GM12891 (cell line): Measurements from ENCODE around the gene SAMD10.
"Not testable (repeated sequence)": the region's sequence is repeated elsewhere in the genome, so short reads cannot be mapped to it uniquely, and the experiment has no call there.

Source experiments
- DNase-seq: peaks from one replicate; pipeline ENCODE4 v3.0.0; 2011; ENCODE audit warnings: low spot score; ENCODE audit not compliant: insufficient read length
- FAIRE-seq: peaks from 2 replicates; lab custom pipeline; 2011; peaks lifted over from hg19 to GRCh38; lab: Jason Lieb, UNC
- PAX5 ChIP-seq: IDR thresholded peaks from 2 replicates; pipeline ENCODE4 v1.6.1; 2011; ENCODE audit warnings: low read length, moderate library complexity, mild to moderate bottlenecking; ENCODE audit not compliant: insufficient read depth, severe bottlenecking
- POLR2A ChIP-seq: IDR thresholded peaks from 2 replicates; pipeline ENCODE4 v1.6.1; 2011; ENCODE audit warnings: low read depth, low read length, control low read depth
- POLR2AphosphoS5 ChIP-seq: IDR thresholded peaks from 2 replicates; pipeline ENCODE4 v1.6.1; 2011; ENCODE audit warnings: low read depth, low read length, control low read depth
- POU2F2 ChIP-seq: IDR thresholded peaks from 2 replicates; pipeline ENCODE4 v1.6.1; 2011; ENCODE audit warnings: low read depth, mild to moderate bottlenecking, control low read depth, low read length, moderate library complexity
- SPI1 ChIP-seq: IDR thresholded peaks from 2 replicates; pipeline ENCODE4 v1.6.1; 2011; ENCODE audit warnings: low read depth, low read length, control low read depth
- TAF1 ChIP-seq: IDR thresholded peaks from 2 replicates; pipeline ENCODE4 v1.6.1; 2011; ENCODE audit warnings: low read depth, low read length, control low read depth

Gene SAMD10

GRCh38 chr20:63940472-63941266 lies 38.8 kb downstream of the SAMD10 start:
- DNase-seq (no peak), FAIRE-seq (no peak)
- TF ChIP-seq POLR2AphosphoS5 = no peak
- no peak for TF ChIP-seq SPI1
- no peak for TF ChIP-seq POU2F2
- TF ChIP-seq POLR2A = no peak

DNA sequence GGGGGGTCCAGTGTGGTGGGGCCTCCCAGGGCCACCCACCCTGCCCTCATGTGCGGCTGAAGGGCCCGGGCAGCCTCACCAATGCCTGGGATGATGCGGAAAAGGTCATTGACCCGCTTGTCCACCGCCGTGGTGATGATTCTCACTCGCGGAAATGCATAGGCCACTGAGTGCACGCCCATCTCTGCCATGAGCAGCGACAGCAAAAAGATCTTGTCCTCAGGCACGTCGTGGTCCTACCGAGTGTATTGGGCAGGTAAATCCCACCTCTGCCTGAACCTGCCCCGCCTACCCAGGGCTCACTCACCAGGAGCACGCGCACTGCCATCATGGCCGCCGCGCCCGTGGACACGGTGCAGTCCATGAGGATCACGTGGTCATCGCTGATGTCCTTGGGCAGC lies 39.4 kb downstream of the SAMD10 start:
- FAIRE-seq (no peak), DNase-seq (no peak)
- TF ChIP-seq POLR2A (no peak), POU2F2 (no peak), POLR2AphosphoS5 (no peak), SPI1 (no peak), PAX5 (no peak), TAF1 (no peak)

GRCh38 chr20:63939061-63939935 lies 40.1 kb downstream of the SAMD10 start:
- DNase-seq (no peak), FAIRE-seq (no peak)
- TF ChIP-seq POLR2A = no peak
- TF ChIP-seq TAF1 = no peak
- TF ChIP-seq PAX5 = no peak
- TF ChIP-seq POLR2AphosphoS5 = no peak
- no peak for TF ChIP-seq SPI1
- TF ChIP-seq POU2F2 = no peak

GRCh38 chr20:63937596-63937995 lies 41.8 kb downstream of the SAMD10 start:
- TF ChIP-seq TAF1 = no peak
- TF ChIP-seq POU2F2 = no peak
- no peak for TF ChIP-seq SPI1
- no peak for TF ChIP-seq POLR2AphosphoS5
- TF ChIP-seq POLR2A = no peak
- no peak for TF ChIP-seq PAX5
- FAIRE-seq (no peak), DNase-seq (no peak)

DNA sequence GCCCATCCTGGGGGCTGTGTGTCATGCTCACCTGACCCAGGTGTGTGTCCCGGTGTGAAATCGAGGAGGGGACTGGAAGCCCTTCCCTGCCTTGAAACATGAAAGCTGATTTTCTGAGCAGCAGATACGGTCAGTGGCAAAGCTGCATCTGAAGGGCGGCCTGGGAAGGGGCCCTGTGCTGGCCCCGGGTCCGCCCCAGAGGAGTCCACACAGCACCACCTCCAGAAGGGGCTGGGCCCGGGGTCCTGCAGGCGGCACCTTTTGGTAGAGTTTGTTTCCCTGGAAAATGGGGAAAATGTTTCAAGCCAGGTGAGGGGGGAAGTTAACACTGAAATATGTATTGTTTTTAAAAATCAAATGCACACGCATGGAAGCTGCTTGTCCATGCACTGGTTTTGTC lies 44.0 kb downstream of the SAMD10 start:
- no peak for FAIRE-seq
- TF ChIP-seq PAX5 = no peak
- TF ChIP-seq TAF1 = no peak
- no peak for TF ChIP-seq SPI1
- no peak for TF ChIP-seq POLR2A
- TF ChIP-seq POU2F2 = no peak
- no peak for TF ChIP-seq POLR2AphosphoS5
- no peak for DNase-seq

GRCh38 chr20:63934271-63935068 lies 45.0 kb downstream of the SAMD10 start:
- DNase-seq = no peak
- FAIRE-seq = no peak
- TF ChIP-seq TAF1 (no peak), POU2F2 (no peak), SPI1 (no peak), POLR2A (no peak), POLR2AphosphoS5 (no peak), PAX5 (no peak)

- DNase-seq = no peak
- TF ChIP-seq SPI1 (no peak), POLR2AphosphoS5 (no peak), POLR2A (no peak), POU2F2 (no peak), PAX5 (no peak), TAF1 (no peak)
- FAIRE-seq = no peak
Measured at GRCh38 chr20:63933646-63934045, 45.8 kb downstream of the SAMD10 start.

GRCh38 chr20:63932606-63933160 lies 46.8 kb downstream of the SAMD10 start:
- TF ChIP-seq POU2F2 (no peak), SPI1 (no peak), TAF1 (no peak), POLR2A (no peak), PAX5 (no peak), POLR2AphosphoS5 (no peak)
- DNase-seq (no peak), FAIRE-seq (no peak)

GRCh38 chr20:63931735-63932134 lies 47.7 kb downstream of the SAMD10 start:
- DNase-seq (no peak), FAIRE-seq (no peak)
- no peak for TF ChIP-seq SPI1
- no peak for TF ChIP-seq TAF1
- TF ChIP-seq POLR2AphosphoS5 = no peak
- TF ChIP-seq PAX5 = no peak
- TF ChIP-seq POU2F2 = no peak
- no peak for TF ChIP-seq POLR2A

GRCh38 chr20:63930971-63931553 lies 48.4 kb downstream of the SAMD10 start:
- TF ChIP-seq SPI1 = no peak
- TF ChIP-seq POLR2AphosphoS5 = no peak
- no peak for TF ChIP-seq POLR2A
- no peak for TF ChIP-seq TAF1
- TF ChIP-seq POU2F2 = no peak
- TF ChIP-seq PAX5 = no peak
- no peak for FAIRE-seq
- no peak for DNase-seq

GRCh38 chr20:63929473-63929883 lies 50.0 kb downstream of the SAMD10 start:
- FAIRE-seq, DNase-seq: not testable (repeated sequence)
